SK-N-SH treated with all-trans-retinoic acid at 6 μM for 48 hours (cell line): ENCODE measurements around the gene ESM1.
A peak's percentile ranks its signal among the peaks of the same experiment; 100 is the strongest.

ENCODE experiments used
- ATAC-seq: fragments of 200-7000 bp; cut with Tn5 transposase; 3 replicates; pipeline ENCODE4 v1.9.1; 2020; ENCODE audit warnings: mild to moderate bottlenecking, moderate library complexity
- ARNTL ChIP-seq: fragments of 450-650 bp; formaldehyde crosslinking; IDR thresholded peaks from 2 replicates; pipeline ENCODE4 v1.5.0; 2020; ENCODE audit warnings: low read depth, mild to moderate bottlenecking, moderate library complexity, borderline replicate concordance
- BACH2 ChIP-seq: fragments of 250-450 bp; sonication (Bioruptor Pico); IDR thresholded peaks from 2 replicates; pipeline ENCODE4 v1.9.0; 2021; ENCODE audit warnings: mild to moderate bottlenecking, borderline replicate concordance
- CSDC2 ChIP-seq: fragments of 250-450 bp; sonication (Bioruptor Pico); IDR thresholded peaks from 2 replicates; pipeline ENCODE4 v1.5.0; 2020; ENCODE audit warnings: mild to moderate bottlenecking, moderate library complexity
- CSRNP3 ChIP-seq: fragments of 250-450 bp; sonication (Bioruptor Pico); IDR thresholded peaks from 2 replicates; pipeline ENCODE4 v1.5.1; 2021; ENCODE audit warnings: mild to moderate bottlenecking, moderate library complexity
- ESRRG ChIP-seq: fragments of 250-450 bp; sonication (Bioruptor Pico); IDR thresholded peaks from 2 replicates; pipeline ENCODE4 v1.6.1; 2021; ENCODE audit warnings: mild to moderate bottlenecking
- GLIS3 ChIP-seq: fragments of 250-450 bp; sonication (Bioruptor Pico); IDR thresholded peaks from 2 replicates; pipeline ENCODE4 v1.5.0; 2020; ENCODE audit warnings: mild to moderate bottlenecking, moderate library complexity
- ISL1 ChIP-seq: fragments of 250-450 bp; sonication (Bioruptor Pico); IDR thresholded peaks from 2 replicates; pipeline ENCODE4 v2.1.2; 2022; ENCODE audit warnings: mild to moderate bottlenecking, moderate library complexity
- OSR1 ChIP-seq: fragments of 250-450 bp; sonication (Bioruptor Pico); IDR thresholded peaks from 2 replicates; pipeline ENCODE4 v1.8.0; 2022; ENCODE audit warnings: moderate library complexity, mild to moderate bottlenecking, inconsistent platforms
- PATZ1 ChIP-seq: fragments of 250-450 bp; sonication (Bioruptor Pico); IDR thresholded peaks from 2 replicates; pipeline ENCODE4 v1.8.0; 2020; ENCODE audit warnings: mild to moderate bottlenecking, moderate library complexity, borderline replicate concordance
- PPARA ChIP-seq: fragments of 250-450 bp; sonication (Bioruptor Pico); IDR thresholded peaks from 2 replicates; pipeline ENCODE4 v1.5.0; 2020; ENCODE audit warnings: mild to moderate bottlenecking, borderline replicate concordance
- RARB ChIP-seq: fragments of 250-450 bp; sonication (Bioruptor Pico); IDR thresholded peaks from 2 replicates; pipeline ENCODE4 v1.8.0; 2021; ENCODE audit warnings: mild to moderate bottlenecking, moderate library complexity
- SNAI2 ChIP-seq: fragments of 250-450 bp; sonication (Bioruptor Pico); IDR thresholded peaks from 2 replicates; pipeline ENCODE4 v1.5.0; 2020; ENCODE audit warnings: mild to moderate bottlenecking, moderate library complexity
- TCF4 ChIP-seq: fragments of 250-450 bp; sonication (Bioruptor Pico); IDR thresholded peaks from 2 replicates; pipeline ENCODE4 v1.8.0; 2021; ENCODE audit warnings: mild to moderate bottlenecking, moderate library complexity, borderline replicate concordance
- TOX ChIP-seq: fragments of 250-450 bp; sonication (Bioruptor Pico); IDR thresholded peaks from 2 replicates; pipeline ENCODE4 v1.8.0; 2021; ENCODE audit warnings: mild to moderate bottlenecking, moderate library complexity, borderline replicate concordance
- ZC3H10 ChIP-seq: fragments of 250-450 bp; sonication (Bioruptor Pico); IDR thresholded peaks from 2 replicates; pipeline ENCODE4 v1.5.1; 2021; ENCODE audit warnings: mild to moderate bottlenecking, moderate library complexity
- ZFP3 ChIP-seq: fragments of 250-450 bp; sonication (Bioruptor Pico); IDR thresholded peaks from 2 replicates; pipeline ENCODE4 v1.5.0; 2020; ENCODE audit warnings: mild to moderate bottlenecking, moderate library complexity
- ZFP30 ChIP-seq: fragments of 450-650 bp; formaldehyde crosslinking; IDR thresholded peaks from 2 replicates; pipeline ENCODE4 v1.5.0; 2022; ENCODE audit warnings: mild to moderate bottlenecking, moderate library complexity
- ZNF565 ChIP-seq: fragments of 450-650 bp; formaldehyde crosslinking; conservative IDR thresholded peaks from 2 replicates; pipeline ENCODE4 v1.5.0; 2020; ENCODE audit warnings: low read depth, mild to moderate bottlenecking, moderate library complexity
- ZNF70 ChIP-seq: fragments of 450-650 bp; formaldehyde crosslinking; IDR thresholded peaks from 2 replicates; pipeline ENCODE4 v1.5.0; 2020; ENCODE audit warnings: mild to moderate bottlenecking, moderate library complexity
- TF ChIP-seq, protein P1 (sequence below): fragments of 250-450 bp; sonication (Bioruptor Pico); IDR thresholded peaks from 2 replicates; pipeline ENCODE4 v1.8.0; 2021; ENCODE audit warnings: low read depth, mild to moderate bottlenecking, moderate library complexity, borderline replicate concordance
- TF ChIP-seq, protein P2 (sequence below): fragments of 250-450 bp; sonication (Bioruptor Pico); IDR thresholded peaks from 2 replicates; pipeline ENCODE4 v1.5.1; 2020; ENCODE audit warnings: low read depth, mild to moderate bottlenecking, moderate library complexity
- TF ChIP-seq, protein P3 (sequence below): fragments of 250-450 bp; sonication (Bioruptor Pico); IDR thresholded peaks from 2 replicates; pipeline ENCODE4 v1.5.0; 2020; ENCODE audit warnings: mild to moderate bottlenecking, moderate library complexity

ESM1 gene

GRCh38 chr5:54985301-54986268 lies at the start of gene ESM1:
TSS of gene ESM1 (minus strand) at chr5:54985593. CDS start at chr5:54985517, 76 bp downstream.
- ATAC-seq, result peak; percentile 66
- TF ChIP-seq ZFP30 (CRISPR knock-in tag) (no peak), RARB (no peak), ZNF70 (CRISPR knock-in tag) (no peak), ZFP3 (no peak), PATZ1 (CRISPR knock-in tag) (no peak), ESRRG (CRISPR knock-in tag) (no peak), SNAI2 (CRISPR knock-in tag) (no peak), TOX (CRISPR knock-in tag) (no peak), CSDC2 (CRISPR knock-in tag) (no peak), ZNF565 (CRISPR knock-in tag) (no peak), BACH2 (CRISPR knock-in tag) (no peak), OSR1 (CRISPR knock-in tag) (no peak)

DNA sequence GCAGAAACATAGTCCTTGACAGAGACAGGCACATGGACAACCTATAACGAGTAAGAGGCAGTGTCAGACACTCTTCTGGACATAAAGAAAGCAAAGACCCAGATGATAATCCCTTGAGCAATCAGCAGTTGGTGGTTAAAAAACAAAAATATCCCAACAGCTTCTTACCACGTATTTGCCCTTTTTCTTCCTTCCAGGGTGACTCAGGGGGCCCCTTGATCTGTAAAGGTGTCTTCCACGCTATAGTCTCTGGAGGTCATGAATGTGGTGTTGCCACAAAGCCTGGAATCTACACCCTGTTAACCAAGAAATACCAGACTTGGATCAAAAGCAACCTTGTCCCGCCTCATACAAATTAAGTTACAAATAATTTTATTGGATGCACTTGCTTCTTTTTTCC lies 48.2 kb upstream of the ESM1 start:
- no peak for TF ChIP-seq CSRNP3 (CRISPR knock-in tag)
- no peak for TF ChIP-seq CSDC2 (CRISPR knock-in tag)
- TF ChIP-seq, protein P1, sequence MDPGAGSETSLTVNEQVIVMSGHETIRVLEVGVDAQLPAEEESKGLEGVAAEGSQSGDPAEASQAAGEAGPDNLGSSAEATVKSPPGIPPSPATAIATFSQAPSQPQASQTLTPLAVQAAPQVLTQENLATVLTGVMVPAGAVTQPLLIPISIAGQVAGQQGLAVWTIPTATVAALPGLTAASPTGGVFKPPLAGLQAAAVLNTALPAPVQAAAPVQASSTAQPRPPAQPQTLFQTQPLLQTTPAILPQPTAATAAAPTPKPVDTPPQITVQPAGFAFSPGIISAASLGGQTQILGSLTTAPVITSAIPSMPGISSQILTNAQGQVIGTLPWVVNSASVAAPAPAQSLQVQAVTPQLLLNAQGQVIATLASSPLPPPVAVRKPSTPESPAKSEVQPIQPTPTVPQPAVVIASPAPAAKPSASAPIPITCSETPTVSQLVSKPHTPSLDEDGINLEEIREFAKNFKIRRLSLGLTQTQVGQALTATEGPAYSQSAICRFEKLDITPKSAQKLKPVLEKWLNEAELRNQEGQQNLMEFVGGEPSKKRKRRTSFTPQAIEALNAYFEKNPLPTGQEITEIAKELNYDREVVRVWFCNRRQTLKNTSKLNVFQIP (CRISPR knock-in tag), result no peak
- no peak for ATAC-seq

- ATAC-seq, result no peak
- TF ChIP-seq TCF4 (CRISPR knock-in tag), result no peak
- TF ChIP-seq, protein P2, sequence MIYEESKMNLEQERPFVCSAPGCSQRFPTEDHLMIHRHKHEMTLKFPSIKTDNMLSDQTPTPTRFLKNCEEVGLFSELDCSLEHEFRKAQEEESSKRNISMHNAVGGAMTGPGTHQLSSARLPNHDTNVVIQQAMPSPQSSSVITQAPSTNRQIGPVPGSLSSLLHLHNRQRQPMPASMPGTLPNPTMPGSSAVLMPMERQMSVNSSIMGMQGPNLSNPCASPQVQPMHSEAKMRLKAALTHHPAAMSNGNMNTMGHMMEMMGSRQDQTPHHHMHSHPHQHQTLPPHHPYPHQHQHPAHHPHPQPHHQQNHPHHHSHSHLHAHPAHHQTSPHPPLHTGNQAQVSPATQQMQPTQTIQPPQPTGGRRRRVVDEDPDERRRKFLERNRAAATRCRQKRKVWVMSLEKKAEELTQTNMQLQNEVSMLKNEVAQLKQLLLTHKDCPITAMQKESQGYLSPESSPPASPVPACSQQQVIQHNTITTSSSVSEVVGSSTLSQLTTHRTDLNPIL (CRISPR knock-in tag), result no peak
- TF ChIP-seq ZFP30 (CRISPR knock-in tag), result no peak
- no peak for TF ChIP-seq CSDC2 (CRISPR knock-in tag)
- no peak for TF ChIP-seq OSR1 (CRISPR knock-in tag)
- TF ChIP-seq ISL1 (CRISPR knock-in tag), result no peak
- TF ChIP-seq, protein P1 (CRISPR knock-in tag), result no peak
- TF ChIP-seq TOX (CRISPR knock-in tag), result no peak
- no peak for TF ChIP-seq CSRNP3 (CRISPR knock-in tag)
- TF ChIP-seq SNAI2 (CRISPR knock-in tag), result no peak
- no peak for TF ChIP-seq ZNF565 (CRISPR knock-in tag)
- TF ChIP-seq, protein P3, sequence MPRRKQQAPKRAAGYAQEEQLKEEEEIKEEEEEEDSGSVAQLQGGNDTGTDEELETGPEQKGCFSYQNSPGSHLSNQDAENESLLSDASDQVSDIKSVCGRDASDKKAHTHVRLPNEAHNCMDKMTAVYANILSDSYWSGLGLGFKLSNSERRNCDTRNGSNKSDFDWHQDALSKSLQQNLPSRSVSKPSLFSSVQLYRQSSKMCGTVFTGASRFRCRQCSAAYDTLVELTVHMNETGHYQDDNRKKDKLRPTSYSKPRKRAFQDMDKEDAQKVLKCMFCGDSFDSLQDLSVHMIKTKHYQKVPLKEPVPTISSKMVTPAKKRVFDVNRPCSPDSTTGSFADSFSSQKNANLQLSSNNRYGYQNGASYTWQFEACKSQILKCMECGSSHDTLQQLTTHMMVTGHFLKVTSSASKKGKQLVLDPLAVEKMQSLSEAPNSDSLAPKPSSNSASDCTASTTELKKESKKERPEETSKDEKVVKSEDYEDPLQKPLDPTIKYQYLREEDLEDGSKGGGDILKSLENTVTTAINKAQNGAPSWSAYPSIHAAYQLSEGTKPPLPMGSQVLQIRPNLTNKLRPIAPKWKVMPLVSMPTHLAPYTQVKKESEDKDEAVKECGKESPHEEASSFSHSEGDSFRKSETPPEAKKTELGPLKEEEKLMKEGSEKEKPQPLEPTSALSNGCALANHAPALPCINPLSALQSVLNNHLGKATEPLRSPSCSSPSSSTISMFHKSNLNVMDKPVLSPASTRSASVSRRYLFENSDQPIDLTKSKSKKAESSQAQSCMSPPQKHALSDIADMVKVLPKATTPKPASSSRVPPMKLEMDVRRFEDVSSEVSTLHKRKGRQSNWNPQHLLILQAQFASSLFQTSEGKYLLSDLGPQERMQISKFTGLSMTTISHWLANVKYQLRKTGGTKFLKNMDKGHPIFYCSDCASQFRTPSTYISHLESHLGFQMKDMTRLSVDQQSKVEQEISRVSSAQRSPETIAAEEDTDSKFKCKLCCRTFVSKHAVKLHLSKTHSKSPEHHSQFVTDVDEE (CRISPR knock-in tag), result no peak
- no peak for TF ChIP-seq ZC3H10 (CRISPR knock-in tag)
- TF ChIP-seq PPARA (CRISPR knock-in tag), result no peak
- TF ChIP-seq RARB, result no peak
- no peak for TF ChIP-seq ARNTL (CRISPR knock-in tag)
- no peak for TF ChIP-seq GLIS3 (CRISPR knock-in tag)
- no peak for TF ChIP-seq ESRRG (CRISPR knock-in tag)
- TF ChIP-seq ZFP3, result no peak
These were observed 46.1 kb upstream of the ESM1 start for GRCh38 chr5:55031492-55031891.
